Measurements from ENCODE around the gene KIF1A. TPM values are rescaled to one million over a fixed set of nuclear protein-coding genes. Genes with fewer than 3 reads are reported as not detected.
A peak's percentile ranks its signal among the peaks of the same experiment; 100 is the strongest.
"Not testable (repeated sequence)": the region's sequence is repeated elsewhere in the genome, so short reads cannot be mapped to it uniquely, and the experiment has no call there.

KIF1A gene
- total RNA-seq, 1 donor from 2014 or later: 146 TPM

GRCh38 chr2:240691075-240691427, 129.0 kb downstream of the KIF1A start:
- FAIRE-seq: not testable (repeated sequence)

GRCh38 chr2:240690421-240691074, 129.5 kb downstream of the KIF1A start:
- DNase-seq (ENCODE audit: low spot score in 2 of 2); FAIRE-seq: not testable (repeated sequence)

More at GRCh38 chr2:240691075-240691427, 129.0 kb downstream of the KIF1A start:
- not testable (repeated sequence) for DNase-seq (ENCODE audit: low spot score in 2 of 2)

GRCh38 chr2:240689975-240690374, 130.0 kb downstream of the KIF1A start:
- DNase-seq (ENCODE audit: low spot score in 2 of 2) (peak in 1 of 2 donors; percentile 1), FAIRE-seq (no peak)

GRCh38 chr2:240688553-240688919, 131.5 kb downstream of the KIF1A start:
- FAIRE-seq: no peak
- no peak for DNase-seq (ENCODE audit: low spot score in 2 of 2)

- FAIRE-seq (no peak), DNase-seq (ENCODE audit: low spot score in 2 of 2) (no peak)
Measured at GRCh38 chr2:240687741-240688552, 132.1 kb downstream of the KIF1A start.

GRCh38 chr2:240687045-240687740, 132.8 kb downstream of the KIF1A start:
- DNase-seq (ENCODE audit: low spot score in 2 of 2): no peak
- no peak for FAIRE-seq

- FAIRE-seq: no peak
- no peak for DNase-seq (ENCODE audit: low spot score in 2 of 2)
Measured at GRCh38 chr2:240686460-240686859, 133.6 kb downstream of the KIF1A start.

GRCh38 chr2:240685771-240686371, 134.1 kb downstream of the KIF1A start:
- DNase-seq (ENCODE audit: low spot score in 2 of 2) (no peak), FAIRE-seq (no peak)

GRCh38 chr2:240683980-240684728, 135.9 kb downstream of the KIF1A start:
- not testable (repeated sequence) for FAIRE-seq

GRCh38 chr2:240683329-240683979, 136.6 kb downstream of the KIF1A start:
- DNase-seq (ENCODE audit: low spot score in 2 of 2); FAIRE-seq: not testable (repeated sequence)

More at GRCh38 chr2:240683980-240684728, 135.9 kb downstream of the KIF1A start:
- not testable (repeated sequence) for DNase-seq (ENCODE audit: low spot score in 2 of 2)

- DNase-seq (ENCODE audit: low spot score in 2 of 2); FAIRE-seq: not testable (repeated sequence)
Measured at GRCh38 chr2:240682431-240683224, 137.4 kb downstream of the KIF1A start, which contains the start of gene AQP12B. TSS of gene AQP12B (minus strand) at chr2:240682885. CDS start at chr2:240682837, 48 bp downstream.

GRCh38 chr2:240680185-240680584, 139.8 kb downstream of the KIF1A start:
- not testable (repeated sequence) for DNase-seq (ENCODE audit: low spot score in 2 of 2); FAIRE-seq

GRCh38 chr2:240678909-240679308, 141.1 kb downstream of the KIF1A start:
- not testable (repeated sequence) for DNase-seq (ENCODE audit: low spot score in 2 of 2); FAIRE-seq

GRCh38 chr2:240678043-240678442, 142.0 kb downstream of the KIF1A start:
- not testable (repeated sequence) for DNase-seq (ENCODE audit: low spot score in 2 of 2); FAIRE-seq

- not testable (repeated sequence) for DNase-seq (ENCODE audit: low spot score in 2 of 2); FAIRE-seq
Measured at GRCh38 chr2:240675345-240675744, 144.7 kb downstream of the KIF1A start.

- not testable (repeated sequence) for FAIRE-seq; DNase-seq (ENCODE audit: low spot score in 2 of 2)
Measured at GRCh38 chr2:240674461-240675184, 145.4 kb downstream of the KIF1A start.

- DNase-seq (ENCODE audit: low spot score in 2 of 2) (no peak), FAIRE-seq (no peak)
Measured at GRCh38 chr2:240672701-240673190, 147.3 kb downstream of the KIF1A start.

All from frontal cortex (tissue), 4 donors.